DND-41 (cell line): ENCODE measurements around the gene VAV2.

Source experiments
- CTCF ChIP-seq: IDR thresholded peaks from 2 replicates; pipeline ENCODE4 v1.5.1; 2012; ENCODE audit warnings: borderline replicate concordance, low read length, moderate library complexity, mild to moderate bottlenecking; ENCODE audit not compliant: poor library complexity, severe bottlenecking; ENCODE audit errors: extremely low read depth
- EZH2 ChIP-seq: IDR thresholded peaks from 3 replicates; pipeline ENCODE4 v1.6.1; 2012; ENCODE audit warnings: borderline replicate concordance, low read depth, mild to moderate bottlenecking, moderate library complexity, low read length, inconsistent platforms; ENCODE audit not compliant: severe bottlenecking

DNA sequence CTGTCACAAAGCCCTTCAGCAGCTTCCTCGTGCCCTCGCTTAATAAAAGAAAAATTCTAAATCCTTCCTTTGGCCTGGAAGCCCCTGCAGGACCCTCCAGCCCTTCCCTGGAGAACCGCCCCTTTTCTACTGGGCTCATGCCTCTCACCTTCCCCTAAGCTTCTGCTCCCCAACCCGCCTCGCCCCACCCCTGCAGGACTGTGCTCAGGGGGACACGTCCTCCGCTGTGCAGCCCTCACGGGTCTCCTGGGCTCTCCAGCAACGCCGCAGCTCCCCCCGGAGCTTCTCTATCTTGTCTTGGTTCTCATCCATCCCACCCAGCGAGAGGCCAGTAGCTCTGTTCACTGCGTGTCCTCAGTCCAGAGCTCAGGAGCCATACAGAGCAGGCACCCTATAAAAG, 188.4 kb downstream of the VAV2 start:
- TF ChIP-seq CTCF (no peak), EZH2 (no peak)
